ENCODE measurements around the gene AFAP1. TPM values are rescaled to one million over a fixed set of nuclear protein-coding genes. Genes with fewer than 3 reads are reported as not detected.

AFAP1 gene
- total RNA-seq, 1 donor from 2014 or later = 84.9 TPM

- Histone ChIP-seq H3K27me3 (no peaks in the 10 kb centered on the region), H3K36me3 (peaks cover 0 to 6% of the 10 kb centered on the region in 2 donors), H3K9me3 (no peaks in the 10 kb centered on the region), H3K4me3 (no peak overlapping the region), H3K4me1 (peaks cover 0 to 17% of the 10 kb centered on the region in 2 donors), H3K27ac (no peak overlapping the region)
- TF ChIP-seq, protein P1, sequence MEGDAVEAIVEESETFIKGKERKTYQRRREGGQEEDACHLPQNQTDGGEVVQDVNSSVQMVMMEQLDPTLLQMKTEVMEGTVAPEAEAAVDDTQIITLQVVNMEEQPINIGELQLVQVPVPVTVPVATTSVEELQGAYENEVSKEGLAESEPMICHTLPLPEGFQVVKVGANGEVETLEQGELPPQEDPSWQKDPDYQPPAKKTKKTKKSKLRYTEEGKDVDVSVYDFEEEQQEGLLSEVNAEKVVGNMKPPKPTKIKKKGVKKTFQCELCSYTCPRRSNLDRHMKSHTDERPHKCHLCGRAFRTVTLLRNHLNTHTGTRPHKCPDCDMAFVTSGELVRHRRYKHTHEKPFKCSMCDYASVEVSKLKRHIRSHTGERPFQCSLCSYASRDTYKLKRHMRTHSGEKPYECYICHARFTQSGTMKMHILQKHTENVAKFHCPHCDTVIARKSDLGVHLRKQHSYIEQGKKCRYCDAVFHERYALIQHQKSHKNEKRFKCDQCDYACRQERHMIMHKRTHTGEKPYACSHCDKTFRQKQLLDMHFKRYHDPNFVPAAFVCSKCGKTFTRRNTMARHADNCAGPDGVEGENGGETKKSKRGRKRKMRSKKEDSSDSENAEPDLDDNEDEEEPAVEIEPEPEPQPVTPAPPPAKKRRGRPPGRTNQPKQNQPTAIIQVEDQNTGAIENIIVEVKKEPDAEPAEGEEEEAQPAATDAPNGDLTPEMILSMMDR (IDR thresholded peaks at IDR 0.05) = no peak
- no peak for DNase-seq (ENCODE audit: low spot score in 2 of 2)
- intact Hi-C loops (cut with DNase I) = no loop called here
These were observed 92.5 kb downstream of the AFAP1 start for GRCh38 chr4:7847206-7847605.

GRCh38 chr4:7845493-7846128 lies 94.0 kb downstream of the AFAP1 start:
- H3K36me3 ChIP-seq = no peaks in the 10 kb centered on the region
- no peak overlapping the region for H3K4me3 ChIP-seq
- H3K9me3 ChIP-seq = no peaks in the 10 kb centered on the region
- no peaks in the 10 kb centered on the region for H3K27me3 ChIP-seq
- H3K4me1 ChIP-seq = peaks cover 0 to 30% of the 10 kb centered on the region in 2 donors
- no peak for DNase-seq (ENCODE audit: low spot score in 2 of 2)
- intact Hi-C loops (cut with DNase I) = no loop called here
- TF ChIP-seq, protein P1 (IDR thresholded peaks at IDR 0.05) = no peak
- H3K27ac ChIP-seq = no peak overlapping the region

DNA sequence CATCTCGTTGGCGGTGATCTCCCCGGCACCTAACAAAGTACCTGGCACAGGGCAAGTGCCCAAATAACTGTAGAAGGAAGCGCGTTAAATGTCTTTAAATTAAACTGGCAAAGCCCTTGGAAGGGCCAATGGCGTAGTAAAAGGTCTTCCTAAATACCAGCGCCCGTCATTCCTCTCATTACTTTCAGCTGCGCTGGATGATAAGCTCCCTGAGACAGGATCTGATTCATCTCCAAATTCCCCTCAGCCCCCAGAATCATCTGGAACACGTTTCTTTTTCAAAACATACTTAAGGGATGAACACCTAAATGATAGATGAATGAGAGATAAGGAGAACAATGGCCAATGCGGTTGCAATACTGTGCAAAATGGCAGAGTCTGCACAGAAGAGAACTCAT lies 95.1 kb downstream of the AFAP1 start:
- Histone ChIP-seq H3K27me3 (no peaks in the 10 kb centered on the region), H3K4me1 (peaks cover 0 to 30% of the 10 kb centered on the region in 2 donors), H3K4me3 (no peak overlapping the region), H3K36me3 (no peaks in the 10 kb centered on the region), H3K9me3 (no peaks in the 10 kb centered on the region), H3K27ac (peak overlapping the region in 1 of 2 donors; percentile 83)
- TF ChIP-seq, protein P1 (IDR thresholded peaks at IDR 0.05) = no peak
- DNase-seq (ENCODE audit: low spot score in 2 of 2) = no peak
- intact Hi-C loops (cut with DNase I) = loop anchor here (1.0 to 5.0 kb wide), 2 partner anchors 39 to 58 kb away; no protein-coding TSS in a partner anchor

DNA sequence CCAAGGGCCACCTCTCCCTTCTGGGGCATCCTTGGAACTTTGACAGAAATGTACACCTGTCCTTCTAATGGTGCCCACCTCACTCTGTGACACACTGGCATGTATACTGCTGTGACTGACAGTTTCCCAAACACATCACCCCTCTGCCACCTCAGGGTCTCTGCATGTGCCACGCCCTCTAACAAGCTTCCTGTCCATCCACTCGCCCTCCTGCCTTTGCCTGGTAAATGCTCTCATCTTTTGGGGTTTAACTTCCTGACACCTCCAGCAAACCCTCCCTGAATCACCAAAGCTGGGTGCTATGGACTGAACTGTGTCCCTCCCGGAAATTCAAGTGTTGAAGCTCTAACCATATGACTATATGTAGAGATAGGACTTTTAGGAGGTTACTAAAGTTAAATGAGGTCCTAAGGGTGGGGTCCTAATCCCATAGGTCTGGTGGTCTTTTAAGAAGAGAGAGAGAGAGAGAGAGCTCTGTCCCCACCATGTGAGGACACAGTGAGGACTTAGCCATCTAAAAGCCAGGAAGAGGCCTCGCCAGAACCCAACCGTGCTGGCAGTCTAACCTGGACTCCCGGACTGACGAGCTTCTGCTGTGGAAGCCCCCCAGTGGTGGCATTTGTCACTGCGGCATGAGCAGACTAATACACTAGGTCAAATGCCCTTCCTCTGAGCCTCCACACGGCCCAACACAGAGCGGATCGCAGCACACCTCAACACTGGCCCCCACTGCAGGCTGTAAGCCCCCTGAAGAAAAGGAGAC lies 95.6 kb downstream of the AFAP1 start:
- Histone ChIP-seq H3K27ac (peak overlapping the region; percentile 10 to 83), H3K27me3 (no peaks in the 10 kb centered on the region), H3K36me3 (no peaks in the 10 kb centered on the region), H3K4me1 (peaks cover 0 to 30% of the 10 kb centered on the region in 2 donors), H3K4me3 (no peak overlapping the region), H3K9me3 (no peaks in the 10 kb centered on the region)
- peak in 1 of 2 donors; percentile 89 for DNase-seq (ENCODE audit: low spot score in 2 of 2)
- TF ChIP-seq, protein P1 (IDR thresholded peaks at IDR 0.05) = peak; percentile 46 to 54 (median 53)
- intact Hi-C loops (cut with DNase I) = loop anchor here (1.0 to 5.0 kb wide), 2 partner anchors 39 to 58 kb away; no protein-coding TSS in a partner anchor

- H3K4me3 ChIP-seq = peak overlapping the region in 1 of 2 donors; percentile 39
- no peaks in the 10 kb centered on the region for H3K36me3 ChIP-seq
- TF ChIP-seq, protein P1 (IDR thresholded peaks at IDR 0.05) = no peak
- H3K9me3 ChIP-seq = no peaks in the 10 kb centered on the region
- intact Hi-C loops (cut with DNase I) = loop anchor here (5.0 kb wide), 1 partner anchor 60 kb away; no protein-coding TSS in a partner anchor
- peak overlapping the region; percentile 83 to 86 for H3K27ac ChIP-seq
- peak; percentile 49 to 91 for DNase-seq (ENCODE audit: low spot score in 2 of 2)
- peaks cover 0 to 30% of the 10 kb centered on the region in 2 donors for H3K4me1 ChIP-seq
- H3K27me3 ChIP-seq = no peaks in the 10 kb centered on the region
These were observed 97.0 kb downstream of the AFAP1 start for GRCh38 chr4:7842384-7843279.
